HepG2 (cell line): ENCODE results near the gene SMIM30. TPM values are rescaled to one million over a fixed set of nuclear protein-coding genes. Genes with fewer than 3 reads are reported as not detected.

Experiments
- ATAC-seq: fragments of 200-7000 bp; cut with Tn5 transposase; 3 replicates; pipeline ENCODE4 v1.9.1; 2020; ENCODE audit warnings: mild to moderate bottlenecking, moderate library complexity
- BruUV-seq: library from RNA; stranded (reverse); fragments of 400-500 nt; replicated peaks from 2 replicates; lab custom pipeline; 2021; lab: Mats Ljungman, UMichigan
- CTCF ChIA-PET: fragments of 300-600 bp; formaldehyde crosslinking; extraction: SDS; loops from one replicate; lab custom pipeline; 2021; ENCODE audit warnings: low total read pairs, inconsistent platforms, low intra/inter-chr PET ratio; lab: Yijun Ruan, JAX
- POLR2A ChIA-PET: fragments of 350-600 bp; sonication (Branson Sonifier 250); formaldehyde crosslinking; loops from one replicate; lab custom pipeline; 2020; ENCODE audit warnings: antibody characterized with exemption, inconsistent platforms; lab: Yijun Ruan, JAX
- DNase-seq: peaks from one replicate; pipeline ENCODE4 v3.0.0-alpha.2; 2015; ENCODE audit warnings: low spot score
- FAIRE-seq: peaks from 3 replicates; lab custom pipeline; 2011; peaks lifted over from hg19 to GRCh38; lab: Jason Lieb, UNC
- H2AFZ ChIP-seq: one replicate; pipeline ENCODE4 v1.6.1; 2011; ENCODE audit warnings: low read length, inconsistent platforms
- H3K27ac ChIP-seq: fragments of 300-600 bp; 3 replicates; pipeline ENCODE4 v1.8.0; 2011; ENCODE audit warnings: mixed run types, mild to moderate bottlenecking, mixed read lengths, low read length, inconsistent platforms; ENCODE audit not compliant: insufficient read depth; ENCODE audit errors: extremely low read length
- H3K27me3 ChIP-seq, 2 experiments: fragments of 200-600 bp in 1 of 2; 2 replicates in 1 of 2; 3 replicates in 1 of 2; pipeline versions ENCODE4 v1.6.0 to v1.8.0; 2011; ENCODE audit warnings: low read length in 2 of 2, mild to moderate bottlenecking in 2 of 2, moderate library complexity in 2 of 2, inconsistent platforms in 1 of 2; ENCODE audit not compliant: insufficient read depth in 2 of 2, control insufficient read depth in 1 of 2
- H3K36me3 ChIP-seq, 2 experiments: fragments of 200-600 bp in 1 of 2; replicated peaks in 1 of 2; 2 replicates in 1 of 2; 3 replicates in 1 of 2; pipeline versions ENCODE4 v1.5.1 to v1.8.0; 2011; ENCODE audit warnings: low read length in 2 of 2, inconsistent platforms in 1 of 2; ENCODE audit not compliant: insufficient read depth in 2 of 2, control insufficient read depth in 1 of 2
- H3K4me1 ChIP-seq: 2 replicates; pipeline ENCODE4 v1.5.1; 2012; ENCODE audit warnings: low read length, inconsistent platforms; ENCODE audit not compliant: insufficient read depth
- H3K4me2 ChIP-seq: 2 replicates; pipeline ENCODE4 v1.6.0; 2011; ENCODE audit warnings: low read depth, low read length, inconsistent platforms
- H3K4me3 ChIP-seq, 3 experiments: fragments of 200-600 bp in 1 of 3; sonication (generic), shearing (Covaris generic) in 1 of 3; replicated peaks in 1 of 3; 2 replicates each; pipeline ENCODE4 v1.5.1; 2011 to 2016; ENCODE audit warnings: low read length in 3 of 3, inconsistent platforms in 2 of 3, low read depth in 2 of 3, mild to moderate bottlenecking in 2 of 3, control low read depth in 1 of 3, mixed read lengths in 1 of 3; ENCODE audit not compliant: insufficient read depth in 1 of 3
- H3K79me2 ChIP-seq: one replicate; pipeline ENCODE4 v1.6.1; 2011; ENCODE audit warnings: low read length, inconsistent platforms; ENCODE audit not compliant: insufficient read depth
- H3K9ac ChIP-seq: 2 replicates; pipeline ENCODE4 v1.6.0; 2011; ENCODE audit warnings: mild to moderate bottlenecking, low read depth, low read length, inconsistent platforms; ENCODE audit not compliant: insufficient read depth
- H3K9me3 ChIP-seq: 2 replicates; pipeline ENCODE4 v1.5.1; 2012; ENCODE audit warnings: mild to moderate bottlenecking, low read length
- H4K20me1 ChIP-seq: 2 replicates; pipeline ENCODE4 v1.6.0; 2011; ENCODE audit warnings: inconsistent platforms, mild to moderate bottlenecking, low read length, moderate library complexity; ENCODE audit not compliant: insufficient read depth
- BRD4 ChIP-seq: sonication (generic); formaldehyde crosslinking; IDR thresholded peaks from 2 replicates; pipeline ENCODE4 v1.4.0; 2020; ENCODE audit warnings: missing genetic modification reagents
- FOXK1 ChIP-seq: sonication (generic); formaldehyde crosslinking; IDR thresholded peaks from 2 replicates; pipeline ENCODE4 v1.4.0; 2020; ENCODE audit warnings: low read depth, missing genetic modification reagents, borderline replicate concordance
- IRF2 ChIP-seq: IDR thresholded peaks from 2 replicates; pipeline ENCODE4 v1.6.1; 2018; ENCODE audit warnings: missing genetic modification reagents, missing compliant biosample characterization
- KLF15 ChIP-seq: sonication (generic); formaldehyde crosslinking; IDR thresholded peaks from 2 replicates; pipeline ENCODE4 v1.8.1; 2023; ENCODE audit warnings: borderline replicate concordance, mild to moderate bottlenecking, inconsistent platforms, missing genetic modification reagents, mixed read lengths
- RARA ChIP-seq: IDR thresholded peaks from 2 replicates; pipeline ENCODE4 v1.6.1; 2016; ENCODE audit warnings: missing genetic modification reagents, missing compliant biosample characterization
- SALL2 ChIP-seq: sonication (generic); formaldehyde crosslinking; IDR thresholded peaks from 2 replicates; pipeline ENCODE4 v1.8.1; 2023; ENCODE audit warnings: mild to moderate bottlenecking, missing genetic modification reagents, inconsistent platforms
- ZNF232 ChIP-seq: sonication (generic); formaldehyde crosslinking; IDR thresholded peaks from 2 replicates; pipeline ENCODE4 v1.4.0; 2020; ENCODE audit warnings: missing genetic modification reagents, borderline replicate concordance
- ZNF446 ChIP-seq: sonication (generic); formaldehyde crosslinking; IDR thresholded peaks from 2 replicates; pipeline ENCODE4 v1.5.0; 2020; ENCODE audit warnings: mild to moderate bottlenecking, missing genetic modification reagents
- ZNF792 ChIP-seq: IDR thresholded peaks from 2 replicates; pipeline ENCODE4 v1.6.1; 2016
- ZSCAN20 ChIP-seq: sonication (generic); formaldehyde crosslinking; IDR thresholded peaks from 2 replicates; pipeline ENCODE4 v1.4.0; 2020; ENCODE audit warnings: missing genetic modification reagents, mild to moderate bottlenecking, borderline replicate concordance
- WGBS: methylation state at CpG from one replicate; pipeline ENCODE4 v1.1.6; 2017; ENCODE audit warnings: low lambda C conversion rate; 5-methylcytosine and 5-hydroxymethylcytosine counted together
- in situ Hi-C: cut with HindIII; loops from 2 replicates; pipeline ENCODE4 v1.10.0; 2017; ENCODE audit warnings: low pct_unique_long_range_greater_than_20kb; ENCODE audit not compliant: extremely low pct_ligation_motif_present
- intact Hi-C: fragments of 100-400 bp; cut with micrococcal nuclease; formaldehyde crosslinking; loops from one replicate; pipeline ENCODE4 v1.10.0; 2022; ENCODE audit not compliant: unreplicated experiment
- polyA plus RNA-seq, 8 experiments: library from polyadenylated mRNA; depleted of rRNA in 3 of 8; stranded (reverse) in 7 of 8; unstranded in 1 of 8; fragments of >200 nt; fragmentation: Illumina TruSeq in 4 of 8; extraction: Trizol in 4 of 8; gene quantifications; 2 replicates each; pipeline versions ENCODE4 v1.2.1 to v1.2.3, GENCODE V29; 2011 to 2016; ENCODE audit warnings: low read depth in 4 of 8, missing spikeins in 1 of 8, mixed read lengths in 1 of 8; ENCODE audit not compliant: insufficient read depth in 1 of 8
- total RNA-seq, 5 experiments: library from RNA; depleted of rRNA; stranded (reverse); fragments of >200 nt; fragmentation: Illumina TruSeq; extraction: Trizol; gene quantifications; 2 replicates each; pipeline ENCODE4 v1.2.3, GENCODE V29; 2016; ENCODE audit warnings: low read depth in 1 of 5
- TF ChIP-seq, protein P1 (sequence below): sonication (generic); formaldehyde crosslinking; IDR thresholded peaks from 2 replicates; pipeline ENCODE4 v1.4.0; 2020; ENCODE audit warnings: missing genetic modification reagents, borderline replicate concordance
- TF ChIP-seq, protein P2 (sequence below): IDR thresholded peaks from 2 replicates; pipeline ENCODE4 v1.6.1; 2018; ENCODE audit warnings: missing genetic modification reagents, mild to moderate bottlenecking, missing compliant biosample characterization

Gene SMIM30
- total and polyA plus RNA-seq, 2 of the 13 experiments (the other 11 are each of a cell fraction or from before 2014, with no cell fraction given): 23.5 to 25.2 TPM

- Histone ChIP-seq H3K4me2 (no peak overlapping the region), H3K79me2 (no peaks in the 10 kb centered on the region), H3K27me3 (no peaks in the 10 kb centered on the region), H3K27ac (no peak overlapping the region), H2AFZ (no peak overlapping the region), H3K9me3 (no peaks in the 10 kb centered on the region), H3K4me1 (no peaks in the 10 kb centered on the region), H3K9ac (no peak overlapping the region), H3K36me3 (no peaks in the 10 kb centered on the region), H4K20me1 (no peaks in the 10 kb centered on the region), H3K4me3 (no peak overlapping the region)
- TF ChIP-seq KLF15 (no peak), ZNF446 (CRISPR knock-in tag) (no peak), FOXK1 (no peak), IRF2 (no peak), BRD4 (CRISPR knock-in tag) (no peak), ZNF232 (CRISPR knock-in tag) (no peak), ZSCAN20 (no peak), SALL2 (no peak), ZNF792 (CRISPR knock-in tag) (no peak), RARA (CRISPR knock-in tag) (no peak)
- TF ChIP-seq, protein P1, sequence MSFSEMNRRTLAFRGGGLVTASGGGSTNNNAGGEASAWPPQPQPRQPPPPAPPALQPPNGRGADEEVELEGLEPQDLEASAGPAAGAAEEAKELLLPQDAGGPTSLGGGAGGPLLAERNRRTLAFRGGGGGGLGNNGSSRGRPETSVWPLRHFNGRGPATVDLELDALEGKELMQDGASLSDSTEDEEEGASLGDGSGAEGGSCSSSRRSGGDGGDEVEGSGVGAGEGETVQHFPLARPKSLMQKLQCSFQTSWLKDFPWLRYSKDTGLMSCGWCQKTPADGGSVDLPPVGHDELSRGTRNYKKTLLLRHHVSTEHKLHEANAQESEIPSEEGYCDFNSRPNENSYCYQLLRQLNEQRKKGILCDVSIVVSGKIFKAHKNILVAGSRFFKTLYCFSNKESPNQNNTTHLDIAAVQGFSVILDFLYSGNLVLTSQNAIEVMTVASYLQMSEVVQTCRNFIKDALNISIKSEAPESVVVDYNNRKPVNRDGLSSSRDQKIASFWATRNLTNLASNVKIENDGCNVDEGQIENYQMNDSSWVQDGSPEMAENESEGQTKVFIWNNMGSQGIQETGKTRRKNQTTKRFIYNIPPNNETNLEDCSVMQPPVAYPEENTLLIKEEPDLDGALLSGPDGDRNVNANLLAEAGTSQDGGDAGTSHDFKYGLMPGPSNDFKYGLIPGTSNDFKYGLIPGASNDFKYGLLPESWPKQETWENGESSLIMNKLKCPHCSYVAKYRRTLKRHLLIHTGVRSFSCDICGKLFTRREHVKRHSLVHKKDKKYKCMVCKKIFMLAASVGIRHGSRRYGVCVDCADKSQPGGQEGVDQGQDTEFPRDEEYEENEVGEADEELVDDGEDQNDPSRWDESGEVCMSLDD (CRISPR knock-in tag): no peak
- TF ChIP-seq, protein P2, sequence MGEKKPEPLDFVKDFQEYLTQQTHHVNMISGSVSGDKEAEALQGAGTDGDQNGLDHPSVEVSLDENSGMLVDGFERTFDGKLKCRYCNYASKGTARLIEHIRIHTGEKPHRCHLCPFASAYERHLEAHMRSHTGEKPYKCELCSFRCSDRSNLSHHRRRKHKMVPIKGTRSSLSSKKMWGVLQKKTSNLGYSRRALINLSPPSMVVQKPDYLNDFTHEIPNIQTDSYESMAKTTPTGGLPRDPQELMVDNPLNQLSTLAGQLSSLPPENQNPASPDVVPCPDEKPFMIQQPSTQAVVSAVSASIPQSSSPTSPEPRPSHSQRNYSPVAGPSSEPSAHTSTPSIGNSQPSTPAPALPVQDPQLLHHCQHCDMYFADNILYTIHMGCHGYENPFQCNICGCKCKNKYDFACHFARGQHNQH (CRISPR knock-in tag): no peak
- DNase-seq (no peak), ATAC-seq (no peak), FAIRE-seq (no peak)
- in situ Hi-C loops (no loop called here), intact Hi-C loops (no loop called here)
- ChIA-PET POLR2A (interaction anchor here (0.6 kb wide), 1 partner anchor 1241 kb away, joined by 4 read pairs; no protein-coding TSS in a partner anchor), CTCF (no interaction called here)
- BruUV-seq: no TSS peak
- 6% methylated on average over 2 of the region's 2 CpGs for WGBS
Observed at GRCh38 chr7:113137241-113137640, 18.9 kb upstream of the SMIM30 start.
